OCI-LY3 (cell line): ENCODE data around the gene MAT2B.

Source experiments
- EZH2phosphoT487 ChIP-seq: fragments of 200-600 bp; shearing (Covaris generic); IDR thresholded peaks from 2 replicates; pipeline ENCODE4 v1.6.1; 2018; ENCODE audit warnings: antibody characterized with exemption, mixed run types, low read depth
- TF ChIP-seq, protein P1 (sequence below): fragments of 200-600, 300-600 bp; sonication (generic); IDR thresholded peaks from 2 replicates; pipeline ENCODE4 v1.5.1; 2014; ENCODE audit warnings: antibody characterized with exemption, low read length, low read depth

DNA sequence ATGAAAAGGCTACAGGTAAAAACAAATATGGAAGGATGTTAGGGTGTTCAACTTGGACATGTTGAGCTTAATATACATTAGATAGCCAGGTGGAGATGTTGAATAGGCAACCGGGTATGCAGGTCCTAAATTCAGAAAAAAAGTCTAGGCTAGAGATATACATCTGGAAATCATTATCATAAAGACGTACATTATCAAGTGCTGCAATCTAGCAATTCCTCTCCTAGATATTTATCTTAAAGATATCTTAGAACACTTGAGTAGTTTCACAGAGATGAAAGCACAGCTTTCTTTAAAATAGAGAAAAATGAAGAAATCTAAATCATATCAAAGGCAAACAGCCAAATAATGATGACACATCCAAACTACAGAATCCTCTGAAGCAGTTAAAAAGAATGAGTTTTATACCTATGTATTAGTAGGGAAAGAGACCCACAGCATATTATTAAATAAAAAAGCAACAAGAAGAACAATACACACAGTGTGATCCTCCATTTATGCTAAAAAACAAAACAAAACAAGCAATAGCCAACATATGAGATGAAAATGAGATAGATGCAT lies 49.3 kb upstream of the MAT2B start:
- TF ChIP-seq, protein P1, sequence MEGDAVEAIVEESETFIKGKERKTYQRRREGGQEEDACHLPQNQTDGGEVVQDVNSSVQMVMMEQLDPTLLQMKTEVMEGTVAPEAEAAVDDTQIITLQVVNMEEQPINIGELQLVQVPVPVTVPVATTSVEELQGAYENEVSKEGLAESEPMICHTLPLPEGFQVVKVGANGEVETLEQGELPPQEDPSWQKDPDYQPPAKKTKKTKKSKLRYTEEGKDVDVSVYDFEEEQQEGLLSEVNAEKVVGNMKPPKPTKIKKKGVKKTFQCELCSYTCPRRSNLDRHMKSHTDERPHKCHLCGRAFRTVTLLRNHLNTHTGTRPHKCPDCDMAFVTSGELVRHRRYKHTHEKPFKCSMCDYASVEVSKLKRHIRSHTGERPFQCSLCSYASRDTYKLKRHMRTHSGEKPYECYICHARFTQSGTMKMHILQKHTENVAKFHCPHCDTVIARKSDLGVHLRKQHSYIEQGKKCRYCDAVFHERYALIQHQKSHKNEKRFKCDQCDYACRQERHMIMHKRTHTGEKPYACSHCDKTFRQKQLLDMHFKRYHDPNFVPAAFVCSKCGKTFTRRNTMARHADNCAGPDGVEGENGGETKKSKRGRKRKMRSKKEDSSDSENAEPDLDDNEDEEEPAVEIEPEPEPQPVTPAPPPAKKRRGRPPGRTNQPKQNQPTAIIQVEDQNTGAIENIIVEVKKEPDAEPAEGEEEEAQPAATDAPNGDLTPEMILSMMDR: no peak
- no peak for TF ChIP-seq EZH2phosphoT487
